ENCODE data around the gene ACKR1.

ACKR1 gene

GRCh38 chr1:159222075-159222865 lies 17.6 kb downstream of the ACKR1 start:
- no peak for DNase-seq (ENCODE audit: low spot score)

DNA sequence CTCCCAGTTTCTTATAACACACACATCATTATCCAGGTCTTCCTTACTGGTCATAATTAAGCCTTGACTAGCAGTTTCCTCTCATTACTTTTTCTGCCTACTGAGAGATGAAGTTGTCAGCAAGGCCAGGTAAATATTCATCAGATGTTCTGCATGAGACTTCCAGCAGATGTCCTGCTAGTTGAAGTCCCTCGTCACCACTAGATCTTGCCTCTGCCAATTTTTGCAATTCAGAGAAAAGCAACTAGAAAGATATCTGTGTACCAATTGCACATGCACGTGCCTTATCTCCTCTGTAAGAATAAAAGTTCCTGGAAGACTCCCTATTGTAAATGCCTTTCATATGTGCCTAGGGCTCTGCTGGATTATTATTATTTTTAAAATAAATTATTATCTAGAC lies 18.3 kb downstream of the ACKR1 start:
- no peak for DNase-seq (ENCODE audit: low spot score)

DNA sequence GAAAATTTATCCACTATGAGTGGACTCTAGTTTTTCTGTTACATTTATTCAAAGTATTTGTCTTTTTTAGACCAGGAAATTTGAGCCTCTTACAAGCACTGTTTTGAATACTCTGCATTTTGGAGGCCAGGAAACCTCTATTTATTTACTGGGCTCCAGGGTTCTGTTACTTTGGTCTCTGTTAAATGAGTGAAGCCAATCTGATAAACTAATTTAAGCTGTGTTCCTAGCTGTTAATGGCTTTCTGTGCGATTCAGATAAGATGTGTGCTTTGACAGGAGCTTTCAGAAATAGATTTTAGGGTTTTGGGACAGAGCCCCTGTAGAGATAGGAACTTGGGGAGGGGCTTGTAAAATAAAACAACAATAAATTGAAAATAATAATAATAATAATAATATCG lies 23.9 kb downstream of the ACKR1 start:
- DNase-seq (ENCODE audit: low spot score), result no peak

DNA sequence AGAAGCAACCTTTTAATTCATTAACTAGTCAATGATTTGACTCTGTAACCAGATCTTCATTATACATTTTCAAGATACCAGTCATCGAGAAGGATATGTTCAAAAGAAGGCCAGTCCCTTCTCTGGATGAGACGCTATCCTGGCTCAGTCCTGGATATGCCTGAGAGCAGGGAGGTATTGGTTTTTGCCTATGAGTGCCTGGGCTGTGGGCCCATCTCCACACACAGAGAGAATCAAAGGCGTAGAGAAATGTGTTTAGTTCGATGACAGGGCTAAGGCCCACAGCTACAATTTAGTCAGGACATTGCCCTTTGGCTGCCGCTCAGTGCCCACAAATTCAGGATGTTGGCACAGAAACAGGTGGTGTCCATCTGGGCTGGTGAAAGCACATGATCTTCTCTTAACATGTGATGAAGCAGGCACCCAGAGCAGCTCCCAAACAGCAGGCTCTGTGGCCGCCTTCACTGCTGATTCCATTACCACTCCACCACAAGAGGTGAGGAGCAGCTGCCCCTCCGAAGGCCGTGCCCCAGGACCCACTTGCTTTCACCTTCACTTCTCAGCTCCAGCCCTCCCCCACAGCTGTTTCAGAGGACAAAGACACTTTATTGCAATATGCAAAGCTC lies 24.7 kb downstream of the ACKR1 start:
- DNase-seq (ENCODE audit: low spot score), result no peak

DNA sequence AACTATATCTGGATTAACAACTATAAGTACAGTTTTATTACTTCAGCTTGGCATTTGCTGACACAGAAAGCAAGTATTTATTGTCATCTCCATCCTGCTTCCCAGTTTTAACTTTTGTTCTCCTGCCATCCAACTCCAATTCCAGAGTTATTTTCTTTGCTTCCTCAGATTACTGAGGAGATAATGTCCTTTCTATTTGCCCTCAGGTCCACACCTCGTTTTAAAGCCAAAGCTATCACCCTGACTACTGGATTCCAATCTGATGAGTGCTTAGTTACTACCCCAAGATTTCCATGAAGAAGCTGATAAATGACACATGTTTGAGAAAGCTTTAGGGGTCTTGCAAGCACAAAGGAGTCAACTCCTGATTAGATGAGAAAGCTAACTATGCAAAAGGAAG lies 25.2 kb downstream of the ACKR1 start:
- DNase-seq (ENCODE audit: low spot score), result no peak

GRCh38 chr1:159239551-159240220 lies 35.0 kb downstream of the ACKR1 start:
- no peak for DNase-seq (ENCODE audit: low spot score)

- no peak for DNase-seq (ENCODE audit: low spot score)
Measured at GRCh38 chr1:159247266-159247665, 42.6 kb downstream of the ACKR1 start.

- no peak for DNase-seq (ENCODE audit: low spot score)
Measured at GRCh38 chr1:159248311-159248710, 43.6 kb downstream of the ACKR1 start.

GRCh38 chr1:159250638-159251216 lies 46.1 kb downstream of the ACKR1 start:
- DNase-seq (ENCODE audit: low spot score), result no peak
